ENCODE results near the gene NBAS.
"Not testable (repeated sequence)": the region's sequence is repeated elsewhere in the genome, so short reads cannot be mapped to it uniquely, and the experiment has no call there.

The NBAS gene

DNA sequence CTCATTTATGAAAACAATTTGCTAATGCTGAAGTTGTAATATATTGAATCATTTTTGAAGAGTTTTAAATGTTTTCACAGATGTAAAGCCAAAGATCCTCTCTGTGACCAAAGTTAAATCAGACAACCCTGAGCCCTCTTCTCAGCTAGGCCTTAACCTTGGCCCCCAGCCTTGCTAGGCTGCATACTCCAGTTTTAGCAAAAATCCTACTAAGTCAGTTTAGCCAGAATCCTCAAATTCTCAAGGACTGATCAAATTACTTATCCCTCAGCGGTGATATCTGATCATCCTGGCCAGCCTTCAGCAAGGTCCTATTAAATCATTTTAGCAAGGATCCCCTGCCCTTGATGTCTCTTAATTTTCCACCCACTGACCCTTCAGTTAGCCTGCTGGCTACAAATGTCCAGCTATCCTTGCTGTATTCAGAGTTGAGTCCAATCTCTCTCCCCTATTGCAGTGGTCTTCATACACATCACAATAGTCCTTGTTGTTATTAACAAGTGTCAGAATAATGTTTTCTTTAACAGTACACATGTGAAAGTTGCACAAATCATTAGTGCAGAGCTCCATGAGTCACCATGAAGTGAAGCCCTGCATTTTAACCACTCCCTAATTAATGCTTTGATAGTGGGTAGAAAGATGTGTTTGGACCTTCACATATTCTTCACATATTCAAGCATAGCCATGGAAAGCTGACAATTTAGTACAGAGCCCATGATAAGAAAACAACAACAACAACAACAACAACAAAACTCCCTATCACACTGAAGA lies 206.4 kb downstream of the NBAS start:
- DNase-seq = no peak

DNA sequence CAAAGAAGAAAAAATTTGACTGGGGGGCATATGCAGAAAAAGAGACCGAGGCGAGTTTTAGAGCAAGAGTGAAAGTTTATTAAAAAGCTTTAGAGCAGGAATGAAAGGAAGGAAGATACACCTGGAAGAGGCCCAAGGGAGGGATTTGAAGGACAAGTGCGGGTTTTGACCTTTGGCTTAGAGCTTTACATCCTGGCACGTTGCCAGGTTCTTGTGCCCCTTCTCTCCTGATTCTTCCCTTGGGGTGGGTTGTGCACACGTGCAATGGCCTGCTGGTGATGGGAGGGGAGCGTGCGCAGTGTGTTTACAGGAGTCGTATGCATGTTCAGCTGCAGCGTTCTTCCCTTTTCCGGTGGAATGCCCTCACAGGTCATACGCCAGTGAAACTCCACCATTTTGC lies 208.8 kb downstream of the NBAS start:
- no peak for DNase-seq

DNA sequence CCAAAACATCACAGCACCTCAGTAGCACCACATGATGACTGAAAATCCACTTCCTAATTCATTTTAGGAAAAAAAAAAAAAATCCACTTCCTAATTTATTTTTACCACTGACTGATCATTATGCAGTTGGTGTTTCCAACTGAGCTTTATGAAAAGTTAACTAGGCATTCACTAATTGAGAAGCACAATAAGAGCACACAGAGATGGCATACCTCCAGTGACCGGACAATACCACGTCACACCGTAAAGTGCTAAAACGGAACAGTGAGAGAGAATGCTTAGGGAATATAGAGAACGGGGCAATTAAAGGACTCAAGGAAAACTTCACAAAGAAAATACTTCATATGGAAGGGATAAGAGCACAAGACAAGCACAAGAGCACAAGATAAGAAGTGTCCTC lies 212.5 kb downstream of the NBAS start:
- DNase-seq = no peak

DNA sequence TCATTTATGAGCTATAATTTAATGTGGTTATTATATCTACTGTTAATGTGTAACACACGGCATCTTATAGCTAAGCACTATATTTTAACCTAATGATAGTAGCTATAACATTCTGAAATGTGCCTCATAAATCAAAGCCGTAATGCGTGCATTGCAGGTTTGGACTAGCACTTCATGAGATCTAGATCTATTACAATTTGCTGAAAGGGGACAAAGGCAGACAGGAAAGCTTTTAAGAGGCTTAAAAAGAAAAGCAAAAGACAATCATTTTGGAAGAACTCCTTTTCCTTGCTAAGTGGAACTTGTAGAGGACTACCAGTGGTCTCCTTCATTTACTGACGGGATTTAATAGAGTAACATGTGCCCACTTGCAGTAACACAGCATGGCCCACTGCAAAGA lies 213.1 kb downstream of the NBAS start:
- no peak for DNase-seq

DNA sequence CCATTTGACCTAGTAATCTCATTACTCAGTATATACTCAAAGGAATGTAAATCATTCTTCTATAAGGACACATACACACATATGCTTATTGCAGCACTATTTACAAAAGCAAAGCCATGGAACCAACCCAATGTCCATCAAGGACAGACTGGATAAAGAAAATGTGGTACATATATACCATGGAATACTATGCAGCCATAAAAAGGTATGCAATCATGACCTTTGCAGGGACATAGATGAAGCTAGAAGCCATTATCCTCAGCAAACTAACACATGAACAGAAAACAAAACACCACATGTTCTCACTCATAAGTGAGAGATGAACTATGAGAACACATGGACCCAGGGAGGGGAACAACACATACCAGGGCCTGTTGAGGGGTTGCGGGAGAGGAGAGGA lies 214.5 kb downstream of the NBAS start:
- no peak for DNase-seq

DNA sequence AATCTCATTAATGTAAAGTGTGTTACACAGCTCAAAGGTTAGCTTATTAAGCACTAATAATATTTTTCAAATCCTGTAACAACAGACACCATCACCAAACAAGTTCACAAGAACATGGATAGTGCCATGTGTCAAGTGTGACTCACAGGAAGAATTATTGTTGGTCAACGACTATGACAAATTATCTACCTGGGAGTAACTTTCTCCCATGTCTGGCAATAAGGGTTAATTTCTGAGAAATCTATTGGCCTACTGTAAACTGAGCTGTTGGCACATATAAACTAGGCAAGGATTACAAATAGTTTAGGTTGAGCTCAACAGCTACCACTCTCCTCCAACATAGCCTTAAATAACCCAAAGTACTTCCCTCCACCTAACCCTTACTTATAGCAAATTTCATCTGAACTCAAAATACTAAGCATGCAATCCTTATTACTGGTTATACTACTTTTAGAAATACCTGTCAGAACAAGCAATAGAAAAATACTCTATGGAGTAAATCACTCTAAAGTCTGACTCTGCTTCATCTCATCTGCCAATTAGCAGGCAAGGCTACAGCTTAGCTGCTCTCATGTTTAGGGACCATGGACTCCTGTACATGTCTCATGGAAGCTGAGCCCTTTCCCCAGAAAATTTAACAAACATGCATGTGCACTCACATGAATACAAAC lies 223.0 kb downstream of the NBAS start:
- no peak for DNase-seq

DNA sequence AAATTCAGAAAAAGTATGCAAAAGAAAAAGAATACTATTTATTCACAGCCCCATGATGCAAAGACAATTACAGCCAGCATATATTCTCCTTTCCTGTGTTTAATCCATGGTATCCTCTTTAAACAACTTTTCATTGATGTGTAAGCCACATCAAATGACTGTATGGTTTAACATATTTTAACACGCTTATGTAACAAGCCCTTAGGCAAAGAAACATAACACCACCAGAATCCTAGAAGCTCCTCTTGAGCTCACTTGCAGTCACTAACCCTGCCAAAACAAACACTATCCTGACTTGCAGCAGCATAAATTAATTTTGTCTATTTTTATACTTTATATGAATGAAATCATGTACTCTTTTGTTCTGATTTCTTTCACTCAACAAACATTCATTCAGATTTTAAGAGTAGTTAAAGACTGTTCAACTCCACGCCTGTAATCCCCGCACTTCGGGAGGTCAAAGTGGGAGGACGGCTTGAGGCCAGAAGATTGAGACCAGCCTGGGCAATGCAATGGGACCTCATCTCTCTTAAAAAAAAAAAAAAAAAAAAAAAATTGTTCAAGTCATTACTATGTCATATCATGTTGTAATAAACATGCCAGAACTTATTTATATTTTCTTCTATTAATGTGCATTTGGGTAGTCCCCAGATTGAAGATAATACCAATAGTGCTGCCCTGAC lies 226.3 kb downstream of the NBAS start:
- DNase-seq = no peak

DNA sequence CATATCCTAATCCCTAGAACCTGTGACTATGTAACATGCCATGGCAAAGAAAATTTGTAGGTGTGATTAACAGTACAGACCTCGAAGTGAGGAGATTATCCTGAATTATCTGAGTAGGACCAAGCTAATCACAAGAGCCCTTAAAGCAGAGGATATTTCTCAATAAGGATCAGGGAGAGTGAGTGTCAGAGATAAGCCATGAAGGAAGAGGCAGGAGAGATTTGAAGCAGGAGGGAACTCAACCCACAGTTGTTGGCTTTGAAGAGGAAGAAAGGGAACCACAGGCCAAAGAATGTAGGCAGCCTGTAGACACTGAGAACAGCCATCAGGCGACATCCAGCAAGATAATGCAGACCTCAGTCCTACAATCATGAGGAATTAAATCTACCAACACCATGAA lies 229.3 kb downstream of the NBAS start:
- DNase-seq = no peak

DNA sequence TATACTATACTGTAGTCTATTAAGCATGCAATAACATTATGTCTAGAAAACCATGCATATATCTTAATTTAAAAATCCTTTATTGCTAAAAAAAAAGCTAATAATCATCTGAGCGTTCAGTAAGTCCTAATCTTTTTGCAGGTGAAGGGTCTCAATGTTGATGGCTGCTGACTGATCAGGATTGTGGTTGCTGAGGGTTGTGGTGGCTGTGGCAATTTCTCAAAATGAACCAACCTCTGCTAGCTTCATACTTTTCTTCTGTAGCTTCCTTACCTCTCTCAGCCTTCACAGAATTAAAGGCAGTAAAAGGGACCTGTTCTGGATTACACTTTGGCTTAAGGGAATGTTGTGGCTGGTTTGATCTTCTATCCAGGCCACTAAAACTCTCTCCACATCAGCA lies 235.8 kb downstream of the NBAS start:
- no peak for DNase-seq

DNA sequence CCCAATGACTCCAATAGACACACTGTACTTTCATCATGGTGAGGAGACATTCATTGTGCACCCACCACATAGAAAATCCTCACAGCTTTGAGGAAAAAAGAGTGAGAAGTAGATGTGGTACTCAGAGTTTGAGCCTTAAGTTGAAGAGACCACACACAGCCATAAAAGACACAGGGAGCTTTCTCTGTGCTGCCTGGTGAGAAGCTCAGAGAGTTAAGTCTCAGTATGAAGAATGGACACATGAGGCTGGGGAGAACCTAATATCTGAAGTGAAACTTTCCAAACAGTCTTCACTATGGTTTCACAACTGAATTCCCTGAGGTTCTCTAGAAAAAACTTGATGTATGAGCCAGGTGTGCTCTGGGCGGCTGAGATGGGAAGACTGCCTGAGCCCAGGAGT lies 237.9 kb downstream of the NBAS start:
- DNase-seq = no peak

DNA sequence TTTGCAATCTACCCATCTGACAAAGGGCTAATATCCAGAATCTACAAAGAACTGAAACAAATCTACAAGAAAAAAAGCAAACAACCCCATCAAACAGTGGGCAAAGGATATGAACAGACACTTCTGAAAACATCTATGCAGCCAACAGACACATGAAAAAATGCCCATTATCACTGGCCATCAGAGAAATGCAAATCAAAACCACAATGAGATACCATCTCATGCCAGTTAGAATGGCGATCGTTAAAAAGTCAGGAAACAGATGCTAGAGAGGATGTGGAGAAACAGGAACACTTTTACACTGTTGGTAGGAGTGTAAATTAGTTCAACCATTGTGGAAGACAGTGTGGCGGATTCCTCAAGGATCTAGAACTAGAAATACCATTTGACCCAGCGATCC lies 239.7 kb downstream of the NBAS start:
- DNase-seq = not testable (repeated sequence)

DNA sequence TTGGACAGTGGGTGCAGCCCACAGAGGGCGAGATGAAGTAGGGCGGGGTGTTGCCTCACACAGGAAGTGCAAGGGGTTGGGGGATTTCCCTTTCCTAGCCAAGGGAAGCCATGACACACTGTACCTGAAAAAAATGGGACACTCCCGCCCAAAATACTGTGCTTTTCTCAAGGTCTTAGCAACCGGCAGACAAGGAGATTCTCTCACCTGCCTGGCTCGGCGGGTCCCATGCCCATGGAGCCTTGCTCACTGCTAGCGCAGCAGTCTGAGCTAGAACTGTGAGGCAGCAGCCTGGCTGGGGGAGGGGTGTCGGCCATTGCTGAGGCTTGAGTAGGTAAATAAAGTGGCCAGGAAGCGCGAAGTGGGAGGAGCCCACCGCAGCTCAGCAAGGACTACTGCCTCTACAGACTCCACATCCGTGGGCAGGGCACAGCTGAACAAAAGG lies 244.7 kb downstream of the NBAS start:
- no peak for DNase-seq

DNA sequence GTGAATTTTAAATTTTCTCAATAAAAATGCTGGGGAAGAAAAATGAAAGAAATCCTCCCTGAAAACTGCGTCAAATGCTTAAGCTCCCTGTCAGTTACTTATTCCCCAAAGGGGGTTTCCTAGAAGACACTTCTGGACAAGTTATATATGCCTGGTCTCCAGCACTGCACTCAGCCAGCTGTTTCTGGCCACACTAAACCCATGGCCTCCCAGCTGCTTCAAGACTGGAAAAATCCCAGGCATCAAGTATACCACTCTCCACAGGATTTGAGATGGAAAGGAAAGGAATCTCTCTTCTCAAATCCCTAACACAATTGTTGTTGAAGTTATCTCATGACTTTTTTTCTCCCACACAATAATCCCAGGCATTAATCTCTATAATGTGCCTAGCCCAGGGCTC lies 245.7 kb downstream of the NBAS start:
- no peak for DNase-seq

DNA sequence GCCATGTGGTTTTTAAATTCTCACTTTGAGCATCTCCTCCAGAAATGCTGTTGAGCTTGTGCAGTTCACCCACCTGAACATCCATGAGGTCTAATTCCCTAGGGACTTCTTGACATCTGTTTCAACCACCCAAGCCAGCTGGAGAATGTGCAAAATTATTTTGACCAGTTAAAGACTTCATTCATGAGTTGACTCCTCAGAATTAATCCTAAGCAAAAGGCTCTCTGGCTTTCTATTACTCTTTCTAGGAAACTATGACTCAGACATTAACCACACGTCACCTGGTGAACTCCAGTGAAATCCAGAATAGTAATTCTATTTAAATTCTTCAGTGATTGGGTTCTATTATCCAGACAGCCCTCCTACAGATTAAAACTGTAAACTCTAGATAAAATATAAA lies 247.5 kb downstream of the NBAS start:
- peak; percentile 22 for DNase-seq

DNA sequence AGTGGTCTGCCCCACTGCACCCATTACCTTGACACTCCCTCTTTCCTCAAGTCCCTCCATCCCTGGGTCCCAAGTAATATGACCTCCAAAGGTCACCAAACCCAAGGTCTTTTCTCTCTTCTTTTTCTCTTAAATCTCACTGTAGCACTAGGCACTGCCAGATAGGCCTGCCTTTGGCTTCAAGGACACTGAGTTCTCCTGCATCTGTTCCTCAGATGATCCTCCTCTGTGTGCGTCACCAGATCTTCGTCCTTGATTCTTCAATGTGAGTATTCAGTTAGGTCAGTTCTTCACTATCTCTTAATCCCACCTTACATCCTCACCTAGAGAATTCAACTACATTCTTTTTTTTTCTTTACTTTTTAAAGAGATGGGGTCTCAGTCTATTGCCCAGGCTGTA lies 249.2 kb downstream of the NBAS start:
- DNase-seq = no peak

DNA sequence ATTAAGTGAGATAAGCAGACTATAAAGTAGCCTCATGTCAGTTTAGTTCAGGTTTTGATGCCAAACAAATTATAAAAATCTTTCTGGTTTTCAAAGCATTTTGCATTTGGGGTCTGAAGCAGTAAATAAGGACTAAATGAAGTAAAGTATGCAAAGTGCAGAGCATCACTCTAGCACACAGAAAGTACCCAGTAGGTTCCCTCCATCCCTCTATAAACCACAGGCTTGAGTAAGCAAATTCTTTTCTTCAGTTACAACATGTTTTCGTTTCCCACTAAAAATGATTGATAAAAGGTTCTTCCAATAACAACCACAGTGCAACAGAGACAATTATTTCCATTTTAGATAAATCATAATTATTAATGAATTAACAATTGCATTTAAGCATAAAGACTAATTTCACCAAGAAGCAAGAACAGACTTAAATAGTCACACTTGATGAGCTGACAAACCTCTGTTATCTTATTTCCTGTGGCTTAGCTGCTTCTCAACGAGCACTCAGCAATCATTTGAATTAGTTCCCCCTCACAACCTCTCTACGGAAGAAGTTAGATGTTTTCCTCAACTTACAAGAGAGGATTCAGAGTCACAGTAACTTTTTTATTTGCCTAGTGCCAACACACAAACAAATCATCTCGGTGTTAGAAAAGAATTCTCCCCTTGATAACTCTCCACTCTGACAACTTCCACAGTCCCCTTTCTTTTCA lies 249.8 kb downstream of the NBAS start:
- no peak for DNase-seq

DNA sequence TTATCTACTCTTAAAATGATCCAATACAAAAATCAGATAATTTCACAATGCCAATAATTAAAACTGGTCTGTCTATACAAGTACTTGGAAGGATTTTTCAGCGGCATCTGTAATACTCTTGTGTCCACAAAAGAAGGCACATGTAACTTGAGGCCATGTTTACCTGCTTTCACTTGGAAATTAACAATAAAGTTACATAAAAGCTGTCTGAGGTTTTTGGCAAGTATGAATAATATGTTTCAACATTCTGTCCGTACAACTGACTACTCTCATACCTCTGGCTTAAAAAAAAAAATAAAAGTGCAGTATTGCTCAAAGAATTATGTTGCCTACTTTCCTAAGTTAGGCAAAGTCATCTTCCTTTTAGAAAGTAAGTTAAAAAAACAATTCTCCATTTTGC lies 253.6 kb downstream of the NBAS start:
- no peak for DNase-seq

DNA sequence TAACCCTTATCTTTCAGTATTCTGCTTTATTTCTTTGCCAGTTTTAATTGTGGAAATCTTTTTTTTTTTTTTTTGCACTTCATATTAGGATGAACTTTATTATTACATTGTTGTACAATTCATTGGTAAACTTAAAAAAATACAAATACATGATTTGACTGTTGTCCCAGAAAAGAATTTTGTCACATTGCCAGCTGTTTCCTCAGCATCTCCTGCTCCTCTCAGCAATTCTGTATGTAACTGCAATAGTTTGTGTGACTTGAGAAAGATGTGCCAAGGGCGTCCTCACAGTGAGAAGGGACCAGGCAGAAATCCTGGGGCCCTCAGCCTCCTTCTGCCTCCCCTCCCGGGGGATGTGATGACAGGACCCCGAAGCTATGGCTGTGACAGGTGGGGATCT lies 254.4 kb downstream of the NBAS start:
- DNase-seq = no peak

DNA sequence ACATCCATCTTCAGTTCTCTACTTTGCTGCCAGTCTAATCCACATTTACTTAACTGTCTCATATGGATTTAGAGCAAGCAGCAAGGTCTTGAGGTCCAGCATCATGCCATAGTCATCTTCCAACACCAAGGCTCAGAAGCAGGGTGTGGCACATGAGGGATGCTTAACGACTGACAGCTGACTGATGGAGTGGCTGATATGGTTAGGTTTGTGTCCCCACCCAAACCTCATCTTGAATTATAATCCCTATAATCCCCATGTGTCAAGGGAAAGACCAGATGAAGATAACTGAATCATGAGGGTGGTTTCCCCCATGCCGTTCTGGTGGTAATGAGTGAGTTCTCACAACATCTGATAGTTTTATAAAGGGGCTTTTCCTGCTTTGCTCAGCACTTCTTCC lies 257.3 kb downstream of the NBAS start:
- no peak for DNase-seq

DNA sequence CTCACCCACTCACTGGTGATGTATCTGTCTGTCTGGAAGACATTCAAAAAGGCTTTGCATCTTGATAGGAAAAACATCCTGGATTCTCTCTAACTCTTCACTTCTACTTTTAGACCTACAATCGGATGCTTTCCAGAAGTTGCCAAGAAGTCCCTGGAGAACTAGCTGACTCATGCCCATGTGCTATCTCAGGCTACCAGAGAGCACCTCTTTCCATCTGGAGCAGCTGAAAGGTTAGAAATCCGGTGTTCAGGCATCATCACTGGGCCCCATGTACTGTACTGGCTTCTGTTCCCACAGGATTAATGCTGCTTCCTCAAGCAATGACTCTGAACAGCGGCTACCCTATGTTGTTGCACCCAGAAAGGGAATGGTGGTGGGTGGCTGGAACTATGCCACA lies 259.0 kb downstream of the NBAS start:
- DNase-seq = no peak

DNA sequence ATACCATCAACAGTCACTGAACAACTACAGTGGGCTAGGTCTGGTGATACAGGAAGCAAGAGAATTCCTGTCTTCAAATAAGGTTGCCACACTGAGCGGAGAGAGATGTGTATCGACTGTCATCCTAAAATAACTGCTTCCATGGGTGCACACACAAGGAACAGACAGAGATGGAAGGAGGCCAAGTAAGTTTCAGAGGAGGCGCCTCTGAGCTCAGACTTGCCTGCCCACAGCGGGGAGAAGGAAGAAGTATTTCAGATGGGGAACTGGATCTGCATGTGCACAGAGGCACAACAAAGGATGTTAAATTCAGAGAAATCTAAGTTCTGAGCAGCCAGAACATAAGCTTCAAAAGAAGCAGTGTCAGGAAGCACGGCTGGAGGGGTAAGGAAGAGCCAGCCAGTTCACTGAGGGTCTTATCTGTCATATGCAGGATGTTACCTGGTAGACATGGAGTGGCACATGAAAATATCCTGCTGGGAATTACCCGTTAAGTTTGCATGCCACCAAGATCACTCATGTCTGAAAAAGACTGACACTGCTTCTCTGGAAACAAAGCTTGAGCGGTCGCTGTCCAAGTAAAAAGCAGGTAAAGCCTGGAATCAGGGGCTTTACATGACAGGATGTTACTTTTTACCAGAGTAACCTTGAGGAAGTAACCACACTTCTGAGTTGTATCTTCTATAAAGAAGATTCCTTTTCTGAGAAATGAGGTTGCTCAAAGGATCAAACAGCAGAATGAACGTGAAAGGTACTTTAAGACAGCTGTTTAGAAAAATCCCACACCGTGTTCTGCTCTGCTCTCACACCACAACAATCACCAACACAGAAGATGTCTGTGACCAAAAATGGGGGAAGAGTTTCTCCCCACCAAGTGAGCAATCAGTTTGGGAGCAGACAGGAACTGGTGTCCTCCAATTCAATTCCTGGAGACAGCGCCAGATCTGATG lies 260.2 kb downstream of the NBAS start:
- DNase-seq = no peak

DNA sequence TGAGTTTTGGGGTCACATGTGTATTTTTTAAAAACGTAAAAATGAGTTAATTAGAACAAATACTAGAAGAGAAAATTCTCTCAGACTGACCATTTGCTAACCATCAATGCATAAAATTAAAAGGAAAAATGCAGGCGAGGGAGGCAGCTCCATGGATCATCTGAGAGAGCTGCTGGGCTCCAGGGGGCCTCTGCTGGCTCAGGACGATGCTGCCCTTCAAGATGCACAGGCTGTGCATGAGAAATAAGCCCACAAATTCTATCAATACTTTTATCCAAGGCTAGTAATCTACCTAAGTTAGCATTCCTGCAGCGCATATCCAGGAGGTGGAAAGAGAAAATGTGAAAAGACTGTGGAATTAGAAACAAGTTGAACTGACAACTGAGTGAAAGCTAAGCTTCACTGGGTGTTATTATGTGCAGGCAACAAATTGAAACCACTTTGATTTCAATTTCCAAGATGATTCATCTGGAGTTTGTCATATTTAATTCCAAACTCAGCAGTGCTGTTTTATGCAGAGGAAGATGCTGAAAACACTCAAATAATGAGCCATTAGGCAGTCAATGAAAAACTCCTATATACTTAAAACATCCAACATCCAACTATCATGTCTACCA lies 261.1 kb downstream of the NBAS start:
- no peak for DNase-seq

All from NCI-H1694 (cell line).